GM18858 (cell line): ENCODE measurements around the gene STK32A.

ENCODE experiments used
- ATAC-seq: cut with Tn5 transposase; IDR thresholded peaks from one replicate; pipeline ENCODE4 v1.9.1; 2021; ENCODE audit not compliant: unreplicated experiment

The STK32A gene

GRCh38 chr5:147248561-147248960, 13.7 kb downstream of the STK32A start:
- no peak for ATAC-seq

DNA sequence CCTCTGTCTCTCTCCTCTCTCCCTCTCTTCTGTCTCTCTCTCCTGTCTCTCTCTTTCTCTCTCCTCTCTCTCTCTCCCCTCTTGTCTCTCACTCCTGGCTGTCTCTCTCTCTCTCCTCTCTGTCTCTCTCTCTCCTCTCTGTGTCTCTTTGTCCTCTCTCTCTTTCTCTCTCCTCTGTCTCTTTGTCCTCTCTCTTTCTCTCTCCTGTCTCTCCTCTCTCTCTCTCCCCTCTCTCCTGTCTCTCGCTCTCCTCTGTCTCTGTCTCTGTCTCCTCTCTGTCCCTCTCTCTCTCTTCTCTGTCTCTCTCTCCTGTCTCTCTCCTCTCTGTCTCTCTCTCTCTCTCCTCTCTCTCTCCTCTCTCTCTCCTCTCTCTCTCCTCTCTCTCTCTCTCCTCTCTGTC, 25.0 kb downstream of the STK32A start:
- ATAC-seq, result no peak

GRCh38 chr5:147267082-147267832, 32.4 kb downstream of the STK32A start:
- no peak for ATAC-seq

GRCh38 chr5:147276497-147276896, 41.7 kb downstream of the STK32A start:
- no peak for ATAC-seq

DNA sequence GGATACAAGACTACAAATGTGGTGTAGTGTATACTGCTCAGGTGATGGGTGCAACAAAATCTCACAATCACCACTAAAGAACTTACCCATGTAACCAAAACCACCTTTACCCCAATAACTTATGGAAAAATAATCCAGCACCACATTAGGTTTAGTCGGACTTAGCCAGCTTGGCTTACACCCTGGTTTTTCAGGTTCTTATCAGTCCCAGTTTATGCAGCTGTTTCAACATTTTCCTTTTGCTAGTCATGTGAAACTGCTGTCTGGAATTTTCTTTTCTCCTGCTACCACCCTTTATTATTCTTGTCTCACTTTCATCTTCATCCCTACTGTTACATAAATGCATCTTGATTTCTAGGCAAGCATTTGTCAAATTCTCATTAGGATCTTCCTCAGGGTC, 51.5 kb downstream of the STK32A start:
- no peak for ATAC-seq

- no peak for ATAC-seq
These were observed 52.3 kb downstream of the STK32A start for GRCh38 chr5:147287110-147287509.

DNA sequence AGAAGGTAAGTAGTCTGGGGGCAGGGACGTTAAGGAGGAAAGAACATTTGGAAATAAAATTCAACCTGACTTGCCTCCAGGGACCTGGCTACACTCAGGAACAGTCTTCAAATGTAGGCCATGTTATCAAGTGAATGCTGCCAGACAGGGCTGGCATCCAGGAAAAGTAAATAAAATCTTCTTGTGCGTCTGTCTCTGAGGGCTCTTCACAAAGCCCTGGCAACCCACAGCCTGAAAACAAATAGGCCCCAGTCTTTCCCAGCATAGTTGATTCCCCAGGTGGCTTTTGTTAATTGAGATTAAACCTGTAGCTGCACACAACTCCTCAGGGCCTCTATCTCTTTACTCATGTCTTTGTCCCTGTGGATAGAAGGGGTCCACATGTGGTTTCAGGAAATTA, 55.4 kb downstream of the STK32A start:
- no peak for ATAC-seq

DNA sequence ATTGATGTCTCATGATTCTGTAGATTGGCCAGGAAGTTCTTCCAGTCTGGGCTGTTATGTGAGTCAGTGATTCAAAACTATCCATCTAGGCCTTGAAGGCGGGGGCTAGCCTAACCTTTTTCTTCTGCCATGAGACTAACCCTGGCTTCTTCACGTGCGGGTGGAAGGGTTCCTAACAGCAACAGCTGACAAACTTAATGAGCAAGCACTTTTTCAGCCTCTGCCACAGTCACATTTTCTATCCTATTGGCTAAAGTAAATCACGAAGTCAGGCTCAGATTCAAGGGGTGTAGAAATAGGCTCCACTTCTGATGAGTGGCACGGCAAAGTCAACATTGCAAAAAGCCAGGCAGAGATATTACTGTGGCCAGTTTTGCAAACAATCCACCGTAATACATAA, 68.4 kb downstream of the STK32A start:
- no peak for ATAC-seq

- ATAC-seq, result no peak
These were observed 69.2 kb downstream of the STK32A start for GRCh38 chr5:147303976-147304375.

- no peak for ATAC-seq
These were observed 70.3 kb downstream of the STK32A start for GRCh38 chr5:147305147-147305546.

GRCh38 chr5:147306351-147306750, 71.5 kb downstream of the STK32A start:
- ATAC-seq, result no peak

DNA sequence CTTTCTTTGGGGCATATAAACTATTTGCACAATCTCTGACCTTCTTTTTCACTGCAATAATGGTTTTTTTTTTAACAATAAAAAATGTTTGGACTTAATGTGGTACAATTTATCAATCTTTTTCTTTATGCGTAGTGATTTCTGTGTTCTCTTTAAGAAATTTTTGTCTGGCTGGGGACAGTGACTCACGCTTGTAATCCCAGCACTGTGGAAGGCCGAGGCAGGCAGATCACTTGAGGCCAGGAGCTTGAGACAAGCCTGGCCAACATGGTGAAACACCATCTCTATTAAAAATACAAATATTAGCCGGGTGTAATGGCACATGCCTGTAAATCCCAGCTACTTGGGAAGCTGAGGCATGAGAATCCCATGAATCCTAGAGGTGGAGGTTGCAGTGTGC, 72.3 kb downstream of the STK32A start:
- no peak for ATAC-seq

- no peak for ATAC-seq
These were observed 74.8 kb downstream of the STK32A start for GRCh38 chr5:147309621-147310020.

GRCh38 chr5:147310059-147310704, 75.4 kb downstream of the STK32A start:
- ATAC-seq, result no peak

GRCh38 chr5:147317978-147318684, 83.3 kb downstream of the STK32A start:
- no peak for ATAC-seq

- no peak for ATAC-seq
These were observed 86.7 kb downstream of the STK32A start for GRCh38 chr5:147321569-147321968.

GRCh38 chr5:147327421-147327820, 92.6 kb downstream of the STK32A start:
- ATAC-seq, result no peak

DNA sequence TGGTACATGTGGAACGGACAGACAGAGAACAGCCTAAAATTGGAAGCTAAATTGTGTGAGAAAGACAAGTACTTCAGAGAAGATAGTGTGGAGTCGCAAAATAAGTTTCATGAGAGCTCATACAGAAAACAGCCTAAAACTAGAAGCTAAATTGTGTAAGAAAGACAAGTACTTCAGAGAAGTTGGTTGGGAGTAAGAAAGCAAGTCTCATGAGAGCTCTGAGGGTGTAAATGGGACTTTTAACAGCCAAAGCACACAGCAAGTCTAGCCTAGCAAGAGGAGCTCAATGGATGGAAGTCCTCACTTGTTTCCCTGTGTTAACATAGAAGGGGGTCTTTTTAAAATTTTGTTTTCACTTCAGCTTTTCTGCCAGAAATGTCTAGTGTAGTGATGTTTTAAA, 93.1 kb downstream of the STK32A start:
- ATAC-seq, result no peak

DNA sequence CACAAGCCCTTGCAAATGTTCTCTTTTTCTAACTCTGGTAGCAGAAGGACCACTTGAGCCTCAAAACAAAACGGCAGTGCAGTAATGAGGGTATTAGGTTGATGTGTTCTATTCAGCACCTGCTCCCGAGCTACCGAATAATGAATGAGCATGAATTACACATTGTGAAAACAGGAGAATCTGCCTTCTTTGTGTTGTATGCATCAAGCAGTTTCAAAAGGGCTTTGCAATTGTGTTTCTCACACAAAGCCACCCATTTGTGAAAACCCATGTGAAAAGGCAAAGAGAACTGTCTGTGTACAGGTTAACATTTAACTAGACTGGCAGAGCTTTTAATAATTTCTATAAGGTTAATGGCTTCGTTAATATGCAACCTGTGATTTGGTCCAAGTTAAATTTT, 97.8 kb downstream of the STK32A start:
- ATAC-seq, result no peak

GRCh38 chr5:147336876-147337275, 102.0 kb downstream of the STK32A start:
- ATAC-seq, result no peak

GRCh38 chr5:147339313-147339712, 104.5 kb downstream of the STK32A start:
- ATAC-seq, result no peak

DNA sequence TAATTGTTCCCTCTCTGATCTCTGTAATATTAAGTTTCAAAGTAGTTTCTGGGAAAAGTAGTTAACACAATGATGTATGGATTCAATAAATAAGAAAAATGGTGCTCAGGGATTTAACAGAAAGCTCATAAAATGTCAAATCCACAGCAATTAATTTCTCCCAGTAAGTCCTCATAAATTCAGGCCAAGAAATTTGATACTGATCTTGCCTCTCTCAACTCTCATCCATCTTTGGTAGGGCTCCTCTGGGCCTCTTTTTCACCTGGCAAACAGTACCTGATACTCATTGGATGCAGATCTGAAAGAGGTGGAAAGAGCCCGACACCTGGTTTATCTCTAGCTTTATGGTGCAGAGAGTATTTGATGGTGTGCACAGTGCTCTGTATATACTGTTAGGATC, 106.1 kb downstream of the STK32A start:
- no peak for ATAC-seq
